Mammary epithelial cell (primary cell): ENCODE results near the gene COX7A2.

Experiments used
- EZH2 ChIP-seq: IDR thresholded peaks from 2 replicates; pipeline ENCODE4 v1.6.1; 2012; ENCODE audit warnings: low read length, inconsistent platforms, borderline replicate concordance
- TF ChIP-seq, protein P1 (sequence below), 2 donors: IDR thresholded peaks in 1 of 2; conservative IDR thresholded peaks in 1 of 2; 2 replicates each; pipeline ENCODE4 v1.5.1; 2011 to 2012; ENCODE audit warnings: inconsistent platforms in 2 of 2, low read length in 2 of 2, mild to moderate bottlenecking in 2 of 2, control low read depth in 1 of 2, low read depth in 1 of 2; ENCODE audit not compliant: insufficient read depth in 1 of 2; ENCODE audit errors: extremely low read depth in 1 of 2

DNA sequence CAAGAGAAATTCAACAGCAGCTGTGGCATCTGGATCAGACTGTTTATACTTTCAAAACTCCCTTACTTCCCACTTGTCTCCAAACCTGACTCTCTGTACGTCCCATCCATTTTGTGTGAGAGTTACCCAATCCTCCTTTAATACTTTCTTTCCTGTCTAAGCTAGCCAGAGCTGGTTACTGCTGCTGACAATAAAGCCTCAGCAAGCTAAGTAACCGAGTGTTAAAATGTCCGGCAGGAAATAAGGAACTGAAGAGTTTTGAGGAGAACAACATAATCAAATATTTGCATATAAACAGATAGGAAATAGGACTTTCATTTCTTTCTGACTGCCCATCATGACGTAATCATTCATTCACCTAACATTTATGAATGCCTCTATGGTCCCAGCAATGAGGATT, 29.4 kb upstream of the COX7A2 start:
- TF ChIP-seq, protein P1, sequence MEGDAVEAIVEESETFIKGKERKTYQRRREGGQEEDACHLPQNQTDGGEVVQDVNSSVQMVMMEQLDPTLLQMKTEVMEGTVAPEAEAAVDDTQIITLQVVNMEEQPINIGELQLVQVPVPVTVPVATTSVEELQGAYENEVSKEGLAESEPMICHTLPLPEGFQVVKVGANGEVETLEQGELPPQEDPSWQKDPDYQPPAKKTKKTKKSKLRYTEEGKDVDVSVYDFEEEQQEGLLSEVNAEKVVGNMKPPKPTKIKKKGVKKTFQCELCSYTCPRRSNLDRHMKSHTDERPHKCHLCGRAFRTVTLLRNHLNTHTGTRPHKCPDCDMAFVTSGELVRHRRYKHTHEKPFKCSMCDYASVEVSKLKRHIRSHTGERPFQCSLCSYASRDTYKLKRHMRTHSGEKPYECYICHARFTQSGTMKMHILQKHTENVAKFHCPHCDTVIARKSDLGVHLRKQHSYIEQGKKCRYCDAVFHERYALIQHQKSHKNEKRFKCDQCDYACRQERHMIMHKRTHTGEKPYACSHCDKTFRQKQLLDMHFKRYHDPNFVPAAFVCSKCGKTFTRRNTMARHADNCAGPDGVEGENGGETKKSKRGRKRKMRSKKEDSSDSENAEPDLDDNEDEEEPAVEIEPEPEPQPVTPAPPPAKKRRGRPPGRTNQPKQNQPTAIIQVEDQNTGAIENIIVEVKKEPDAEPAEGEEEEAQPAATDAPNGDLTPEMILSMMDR (conservative IDR thresholded peaks at IDR 0.05 in 1 of 2, IDR thresholded peaks at IDR 0.05 in 1 of 2; ENCODE audit: extremely low read depth in 1 of 2, insufficient read depth in 1 of 2, low read depth in 1 of 2, low read length in 2 of 2): no peak
- no peak for TF ChIP-seq EZH2
